ENCODE data around the gene VRK2.
A peak's percentile ranks its signal among the peaks of the same experiment; 100 is the strongest.

Gene VRK2

GRCh38 chr2:58046585-58047372 is at the start of gene VRK2:
Gene VRK2 (plus strand): TSS chr2:58046806. CDS start chr2:58048832, 2,026 bp downstream.
- Mint-ChIP-seq H3K4me1 (peaks cover 23% of the 10 kb centered on the region), H3K27ac (peak within 1 kb of the TSS; percentile 97), H3K36me3 (peaks cover 8% of the 10 kb centered on the region), H3K4me3 (peak within 1 kb of the TSS; percentile 88), H3K9me3 (no peaks in the 10 kb centered on the region), H3K27me3 (no peaks in the 10 kb centered on the region)
- DNase-seq (ENCODE audit: low spot score in 2 of 2) (peak; percentile 82 to 87), ATAC-seq (ENCODE audit: low read depth) (peak; percentile 88)

GRCh38 chr2:58006256-58006951 is 40.2 kb upstream of the VRK2 start:
- Mint-ChIP-seq H3K36me3 (peaks cover 4% of the 10 kb centered on the region), H3K9me3 (no peaks in the 10 kb centered on the region), H3K27me3 (no peaks in the 10 kb centered on the region), H3K4me1 (peaks cover 8% of the 10 kb centered on the region), H3K27ac (no peak overlapping the region), H3K4me3 (no peak overlapping the region)
- DNase-seq (ENCODE audit: low spot score in 2 of 2) (no peak), ATAC-seq (ENCODE audit: low read depth) (no peak)

- Mint-ChIP-seq H3K27me3 (no peaks in the 10 kb centered on the region), H3K9me3 (no peaks in the 10 kb centered on the region), H3K4me3 (peak overlapping the region; percentile 35), H3K36me3 (peaks cover 4% of the 10 kb centered on the region), H3K4me1 (peaks cover 8% of the 10 kb centered on the region), H3K27ac (peak overlapping the region; percentile 22)
- no peak for ATAC-seq (ENCODE audit: low read depth)
- DNase-seq (ENCODE audit: low spot score in 2 of 2), result no peak
Measured at GRCh38 chr2:58006952-58007284, 39.7 kb upstream of the VRK2 start.

- H3K27me3 Mint-ChIP-seq, result no peaks in the 10 kb centered on the region
- H3K4me1 Mint-ChIP-seq, result peaks cover 5% of the 10 kb centered on the region
- ATAC-seq (ENCODE audit: low read depth) (no peak), DNase-seq (ENCODE audit: low spot score in 2 of 2) (no peak)
- peaks cover 4% of the 10 kb centered on the region for H3K36me3 Mint-ChIP-seq
- H3K4me3 Mint-ChIP-seq, result no peak overlapping the region
- no peak overlapping the region for H3K27ac Mint-ChIP-seq
- no peaks in the 10 kb centered on the region for H3K9me3 Mint-ChIP-seq
Measured at GRCh38 chr2:58010599-58010998, 36.0 kb upstream of the VRK2 start.

- no peaks in the 10 kb centered on the region for H3K27me3 Mint-ChIP-seq
Measured at GRCh38 chr2:58019229-58019628, 27.4 kb upstream of the VRK2 start.

GRCh38 chr2:58025150-58025933 is 21.3 kb upstream of the VRK2 start:
- H3K4me3 Mint-ChIP-seq, result no peak overlapping the region
- no peaks in the 10 kb centered on the region for H3K9me3 Mint-ChIP-seq
- no peaks in the 10 kb centered on the region for H3K27me3 Mint-ChIP-seq
- DNase-seq (ENCODE audit: low spot score in 2 of 2), result no peak
- H3K27ac Mint-ChIP-seq, result peak overlapping the region; percentile 100
- no peak for ATAC-seq (ENCODE audit: low read depth)
- peaks cover 13% of the 10 kb centered on the region for H3K4me1 Mint-ChIP-seq
- H3K36me3 Mint-ChIP-seq, result peaks cover 7% of the 10 kb centered on the region

More at GRCh38 chr2:58019229-58019628, 27.4 kb upstream of the VRK2 start:
- ATAC-seq (ENCODE audit: low read depth) (no peak), DNase-seq (ENCODE audit: low spot score in 2 of 2) (no peak)
- H3K27ac Mint-ChIP-seq, result no peak overlapping the region
- H3K4me1 Mint-ChIP-seq, result peaks cover 11% of the 10 kb centered on the region
- peaks cover 1% of the 10 kb centered on the region for H3K9me3 Mint-ChIP-seq
- H3K4me3 Mint-ChIP-seq, result no peak overlapping the region
- peaks cover 6% of the 10 kb centered on the region for H3K36me3 Mint-ChIP-seq

GRCh38 chr2:58027029-58027428 is 19.6 kb upstream of the VRK2 start:
- H3K27ac Mint-ChIP-seq, result no peak overlapping the region
- no peak for ATAC-seq (ENCODE audit: low read depth)
- H3K4me3 Mint-ChIP-seq, result no peak overlapping the region
- peaks cover 23% of the 10 kb centered on the region for H3K4me1 Mint-ChIP-seq
- DNase-seq (ENCODE audit: low spot score in 2 of 2), result no peak
- no peaks in the 10 kb centered on the region for H3K27me3 Mint-ChIP-seq
- H3K36me3 Mint-ChIP-seq, result peaks cover 7% of the 10 kb centered on the region
- no peaks in the 10 kb centered on the region for H3K9me3 Mint-ChIP-seq

- H3K27ac Mint-ChIP-seq, result peak overlapping the region; percentile 35
Measured at GRCh38 chr2:58030771-58031170, 15.8 kb upstream of the VRK2 start.

GRCh38 chr2:58032016-58032763 is 14.4 kb upstream of the VRK2 start:
- peak; percentile 32 to 50 for DNase-seq (ENCODE audit: low spot score in 2 of 2)
- Mint-ChIP-seq H3K9me3 (no peaks in the 10 kb centered on the region), H3K27ac (peak overlapping the region; percentile 89), H3K4me1 (peaks cover 32% of the 10 kb centered on the region), H3K4me3 (peak overlapping the region; percentile 50), H3K27me3 (no peaks in the 10 kb centered on the region), H3K36me3 (peaks cover 5% of the 10 kb centered on the region)
- peak; percentile 98 for ATAC-seq (ENCODE audit: low read depth)

More at GRCh38 chr2:58030771-58031170, 15.8 kb upstream of the VRK2 start:
- H3K9me3 Mint-ChIP-seq, result no peaks in the 10 kb centered on the region
- H3K36me3 Mint-ChIP-seq, result peaks cover 7% of the 10 kb centered on the region
- no peak overlapping the region for H3K4me3 Mint-ChIP-seq
- ATAC-seq (ENCODE audit: low read depth) (no peak), DNase-seq (ENCODE audit: low spot score in 2 of 2) (no peak)
- no peaks in the 10 kb centered on the region for H3K27me3 Mint-ChIP-seq
- peaks cover 34% of the 10 kb centered on the region for H3K4me1 Mint-ChIP-seq

GRCh38 chr2:58032764-58033080 is 13.9 kb upstream of the VRK2 start:
- Mint-ChIP-seq H3K36me3 (peaks cover 5% of the 10 kb centered on the region), H3K4me3 (no peak overlapping the region), H3K27me3 (no peaks in the 10 kb centered on the region), H3K27ac (peak overlapping the region; percentile 89), H3K9me3 (no peaks in the 10 kb centered on the region), H3K4me1 (peaks cover 32% of the 10 kb centered on the region)
- ATAC-seq (ENCODE audit: low read depth) (no peak), DNase-seq (ENCODE audit: low spot score in 2 of 2) (no peak)

- Mint-ChIP-seq H3K27ac (no peak overlapping the region), H3K9me3 (no peaks in the 10 kb centered on the region), H3K4me1 (peaks cover 36% of the 10 kb centered on the region), H3K4me3 (no peak overlapping the region), H3K36me3 (peaks cover 8% of the 10 kb centered on the region), H3K27me3 (no peaks in the 10 kb centered on the region)
- ATAC-seq (ENCODE audit: low read depth) (no peak), DNase-seq (ENCODE audit: low spot score in 2 of 2) (no peak)
Measured at GRCh38 chr2:58033530-58033929, 13.1 kb upstream of the VRK2 start.

- H3K9me3 Mint-ChIP-seq, result no peaks in the 10 kb centered on the region
- no peak for DNase-seq (ENCODE audit: low spot score in 2 of 2)
- H3K4me3 Mint-ChIP-seq, result peak overlapping the region; percentile 35
- ATAC-seq (ENCODE audit: low read depth), result peak; percentile 14
- H3K4me1 Mint-ChIP-seq, result peaks cover 43% of the 10 kb centered on the region
- no peak overlapping the region for H3K27ac Mint-ChIP-seq
- H3K36me3 Mint-ChIP-seq, result peaks cover 10% of the 10 kb centered on the region
- H3K27me3 Mint-ChIP-seq, result no peaks in the 10 kb centered on the region
Measured at GRCh38 chr2:58035352-58035751, 11.3 kb upstream of the VRK2 start.

- Mint-ChIP-seq H3K36me3 (peaks cover 10% of the 10 kb centered on the region), H3K4me1 (peaks cover 33% of the 10 kb centered on the region), H3K27me3 (no peaks in the 10 kb centered on the region), H3K9me3 (no peaks in the 10 kb centered on the region), H3K27ac (peak overlapping the region; percentile 40), H3K4me3 (peak overlapping the region; percentile 67)
- DNase-seq (ENCODE audit: low spot score in 2 of 2), result peak in 1 of 2 donors; percentile 28
- ATAC-seq (ENCODE audit: low read depth), result peak; percentile 97
Measured at GRCh38 chr2:58039170-58039611, 7.4 kb upstream of the VRK2 start.
